HK-2 (cell line): ENCODE data around the gene TIFAB.

Source experiments
- DNase-seq: peaks from one replicate; pipeline ENCODE4 v3.0.0-alpha.2; 2018; ENCODE audit not compliant: unreplicated experiment

The TIFAB gene

DNA sequence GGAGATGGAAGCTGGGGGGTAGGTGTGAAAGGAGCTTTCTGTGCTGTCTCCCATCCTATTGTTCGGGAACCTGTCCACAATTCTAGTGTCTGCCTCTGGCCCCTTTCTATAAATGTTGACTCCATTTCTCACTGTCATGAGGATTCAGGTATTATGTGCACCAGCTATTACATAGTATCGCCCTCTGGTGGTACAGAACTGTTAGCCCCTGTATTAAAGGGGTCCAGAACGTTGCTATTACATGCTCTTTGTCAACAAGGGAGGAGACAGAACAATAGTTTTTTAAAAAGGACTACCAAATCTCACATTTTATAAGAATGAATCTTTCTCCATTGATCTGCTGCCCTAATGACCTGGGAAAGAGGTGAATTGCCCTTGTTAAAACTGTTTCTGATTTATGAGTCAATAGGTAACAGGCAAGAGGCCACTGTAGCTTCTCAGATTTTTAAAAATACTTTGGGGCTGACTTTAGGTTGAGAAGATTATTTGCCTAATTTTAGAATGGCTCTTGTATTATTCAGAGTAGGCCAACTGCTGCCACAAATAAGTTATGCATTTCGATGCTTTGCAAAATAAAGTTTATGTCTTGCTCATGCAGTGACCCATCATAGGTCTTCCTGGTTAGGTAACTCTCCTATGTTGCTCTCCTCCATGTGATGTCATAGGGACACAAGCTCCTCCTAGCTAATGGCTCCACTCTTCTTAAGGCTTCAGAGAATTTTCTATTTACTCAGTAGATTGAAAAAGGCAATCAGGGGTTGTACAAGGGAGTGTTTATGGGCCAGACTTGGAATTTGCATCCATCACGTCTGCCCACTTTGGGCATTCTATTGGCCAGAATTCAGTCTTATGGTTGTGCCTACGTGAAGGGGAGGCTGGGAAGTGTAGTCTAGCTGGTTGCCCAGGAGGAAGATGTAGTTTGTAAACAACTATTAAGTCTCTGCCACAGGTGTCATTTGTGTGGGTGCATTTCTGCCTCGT is 25.8 kb downstream of the TIFAB start:
- DNase-seq, result no peak

DNA sequence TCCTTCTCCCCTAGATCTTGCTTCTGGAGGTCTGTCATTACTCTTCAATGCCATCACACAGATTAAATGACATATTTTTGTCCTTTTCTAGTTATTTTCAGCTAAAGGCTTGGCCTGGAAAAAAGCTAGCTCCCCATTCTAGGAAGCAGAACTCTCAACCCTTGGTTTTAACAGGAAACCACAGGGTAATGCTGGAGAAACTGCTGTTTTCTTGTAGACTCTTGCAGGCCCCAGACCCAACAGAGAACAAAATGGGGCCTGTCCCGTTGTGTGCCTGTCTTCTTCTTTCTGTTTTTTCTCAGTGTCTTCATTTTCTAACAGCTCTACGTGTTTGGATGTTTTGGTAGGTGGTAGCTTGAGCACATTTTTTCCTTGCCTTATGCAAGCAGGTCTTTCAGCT is 26.5 kb downstream of the TIFAB start:
- DNase-seq, result no peak

DNA sequence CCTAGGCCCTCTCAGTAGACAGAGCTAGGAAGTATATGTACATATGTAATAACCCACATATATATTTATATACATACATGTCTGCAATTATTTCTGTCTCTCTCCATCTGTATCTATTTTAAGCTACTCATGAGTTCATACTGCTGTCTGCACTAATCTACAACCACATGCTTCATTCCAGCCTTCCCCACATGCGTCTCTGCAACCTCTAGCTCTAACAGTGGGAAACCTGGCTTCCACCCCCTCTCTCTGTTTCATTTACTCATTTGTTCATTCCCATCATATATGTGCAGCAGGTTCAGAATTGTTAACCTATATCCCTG is 28.3 kb downstream of the TIFAB start:
- no peak for DNase-seq

DNA sequence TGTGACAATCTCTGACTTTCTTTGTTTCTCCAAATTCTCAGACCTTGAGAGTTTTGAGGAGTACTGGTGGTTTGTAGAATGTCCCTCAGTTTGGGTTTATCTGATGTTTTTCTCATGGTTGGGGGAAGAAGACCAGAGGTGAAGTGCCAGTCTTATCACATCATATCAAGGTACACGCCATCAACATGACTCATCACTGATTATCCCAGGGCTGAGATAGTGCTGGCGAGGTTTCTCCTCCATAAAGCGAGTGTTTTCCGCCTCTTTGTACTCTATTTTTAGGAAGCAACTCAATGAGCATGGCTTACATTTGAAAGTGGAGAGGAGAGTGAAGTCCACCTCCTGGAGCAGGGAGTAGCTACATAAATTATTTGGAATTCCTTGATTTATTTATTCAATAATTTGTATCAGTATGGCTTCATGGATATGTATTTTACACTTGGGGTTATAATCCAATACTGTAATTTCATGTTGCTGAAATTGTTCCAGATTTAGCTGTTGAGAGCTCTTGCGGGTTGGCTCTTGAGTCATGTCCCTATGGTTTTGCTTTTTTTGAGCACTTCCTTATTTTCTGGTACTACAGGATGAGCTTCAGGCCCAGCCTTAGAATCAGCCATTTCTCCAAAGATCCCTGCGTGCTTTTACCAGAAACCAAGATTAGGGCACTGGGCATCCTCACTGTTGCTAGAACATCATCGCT is 28.9 kb downstream of the TIFAB start:
- no peak for DNase-seq

DNA sequence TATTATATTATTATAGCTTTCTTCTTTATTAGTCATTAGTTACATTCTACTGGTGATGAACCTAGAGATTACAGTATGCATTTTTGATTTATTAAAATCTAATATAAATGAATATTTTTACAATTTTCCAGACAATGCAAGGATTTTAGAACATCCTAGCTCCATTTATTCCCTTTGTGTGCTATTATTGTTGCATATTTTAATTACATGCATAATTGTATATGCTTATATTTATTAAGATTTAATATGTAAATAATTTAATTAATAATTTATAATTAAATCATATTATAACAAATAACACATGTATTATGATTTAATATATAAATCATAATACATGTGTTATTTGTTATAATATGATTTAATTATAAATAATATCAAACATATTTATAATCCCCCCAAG is 29.7 kb downstream of the TIFAB start:
- no peak for DNase-seq

DNA sequence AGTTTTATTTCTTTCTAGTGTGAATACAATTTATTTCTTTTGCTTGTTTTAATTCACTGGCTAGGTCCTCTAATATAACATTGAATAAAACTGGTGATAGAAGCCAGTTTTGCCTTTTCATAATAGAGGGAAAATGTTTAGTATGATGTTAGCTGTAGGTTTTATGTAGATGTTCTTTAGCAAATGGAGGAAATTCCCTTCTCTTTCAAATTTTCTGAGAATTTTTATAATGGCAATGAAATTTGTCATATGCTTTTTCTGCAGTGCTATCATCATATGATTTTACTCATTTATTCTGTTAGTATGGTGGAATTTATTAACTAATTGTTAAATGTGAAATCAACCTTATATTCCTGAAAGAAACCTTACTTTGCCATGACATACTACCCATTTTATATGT is 35.1 kb downstream of the TIFAB start:
- no peak for DNase-seq

DNA sequence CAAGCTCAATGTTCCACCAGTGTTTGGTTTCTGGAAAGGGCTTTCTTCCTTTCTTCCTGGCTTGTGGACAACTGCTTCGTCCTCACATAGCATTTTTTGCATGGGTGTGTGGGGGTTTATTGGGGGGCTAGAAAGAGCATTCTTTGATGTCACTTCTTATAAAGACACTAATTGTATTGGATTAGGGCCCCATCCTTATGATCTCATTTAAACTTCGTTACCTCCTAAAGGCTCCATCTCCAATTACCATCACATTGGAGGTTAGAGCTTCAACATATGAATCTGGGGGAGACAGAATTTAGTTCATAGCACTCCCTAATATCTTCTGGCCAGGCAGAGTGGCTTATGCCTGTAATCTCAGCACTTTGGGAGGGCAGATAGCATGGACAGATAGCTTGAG is 47.1 kb downstream of the TIFAB start:
- no peak for DNase-seq

DNA sequence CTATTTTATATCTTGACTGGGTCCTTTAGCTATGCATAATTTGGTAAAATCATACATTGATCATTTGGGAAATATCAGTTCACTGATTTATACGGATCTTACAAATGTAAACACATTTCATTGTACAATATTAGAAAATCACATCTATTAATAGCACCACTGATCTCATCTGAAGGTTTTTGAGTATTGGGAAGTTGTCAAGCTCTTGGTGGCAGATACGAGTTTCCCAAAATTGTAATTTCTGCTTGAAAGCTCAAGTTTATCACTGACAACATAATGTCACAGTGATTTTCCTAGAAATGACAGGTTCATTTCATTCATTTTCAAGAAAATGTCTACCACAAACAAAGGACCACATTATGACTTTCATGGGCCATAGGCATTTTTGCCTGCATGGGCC is 50.1 kb downstream of the TIFAB start:
- no peak for DNase-seq

DNA sequence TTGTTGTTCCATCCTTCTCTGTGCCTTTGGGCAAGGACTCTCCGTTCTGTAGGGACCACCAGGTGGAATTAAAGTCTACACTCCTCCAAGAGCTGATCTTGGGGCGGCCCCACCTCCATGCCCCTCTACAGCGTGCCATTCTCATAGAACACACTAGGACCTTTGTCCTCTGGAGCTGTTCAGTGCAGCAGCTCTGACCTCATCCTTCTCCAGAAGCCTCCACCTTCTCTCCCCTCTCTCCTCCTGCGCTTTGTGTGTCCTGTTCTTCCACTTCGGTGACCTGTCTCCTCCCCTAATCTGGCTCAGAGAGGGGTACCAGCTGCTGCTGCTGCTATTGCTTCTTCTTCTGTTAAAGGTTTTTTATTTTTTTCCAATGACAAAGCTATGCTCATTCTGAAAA is 51.3 kb downstream of the TIFAB start:
- DNase-seq, result no peak

DNA sequence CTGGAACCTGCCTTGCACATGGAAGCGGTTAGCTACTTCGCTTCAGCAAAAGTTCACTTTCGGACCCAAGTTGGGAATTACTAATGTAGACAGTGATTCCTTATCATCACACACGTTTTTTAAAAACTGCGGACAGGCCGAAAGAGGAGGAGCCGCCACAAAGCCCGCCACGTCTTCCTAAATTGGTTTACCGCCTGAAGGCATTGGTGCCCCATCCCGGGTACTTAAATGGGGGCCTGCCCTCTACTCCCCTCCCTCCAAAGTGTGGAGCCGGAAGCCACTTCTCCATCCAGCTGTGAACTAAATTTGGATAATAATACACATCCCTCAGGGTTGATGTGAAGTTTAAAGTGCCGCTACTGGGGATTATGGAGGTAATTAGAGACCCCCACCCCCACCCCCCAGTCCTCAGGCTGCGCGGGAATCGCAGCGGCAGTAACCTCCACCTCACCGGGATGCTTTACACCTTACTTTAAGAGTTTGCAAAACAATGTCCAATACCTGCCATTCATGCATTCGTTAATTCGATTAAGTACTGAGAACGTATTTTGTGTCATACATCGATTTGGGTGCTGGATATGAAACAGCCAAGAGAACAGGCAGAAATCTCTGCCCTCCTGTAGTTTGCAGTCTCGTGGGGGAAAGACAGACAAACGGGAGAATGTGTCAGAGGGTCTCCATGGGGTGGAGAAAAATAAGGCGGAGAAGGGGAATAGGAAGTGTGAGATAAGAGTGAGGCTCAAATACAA is 52.2 kb downstream of the TIFAB start:
- DNase-seq, result no peak

DNA sequence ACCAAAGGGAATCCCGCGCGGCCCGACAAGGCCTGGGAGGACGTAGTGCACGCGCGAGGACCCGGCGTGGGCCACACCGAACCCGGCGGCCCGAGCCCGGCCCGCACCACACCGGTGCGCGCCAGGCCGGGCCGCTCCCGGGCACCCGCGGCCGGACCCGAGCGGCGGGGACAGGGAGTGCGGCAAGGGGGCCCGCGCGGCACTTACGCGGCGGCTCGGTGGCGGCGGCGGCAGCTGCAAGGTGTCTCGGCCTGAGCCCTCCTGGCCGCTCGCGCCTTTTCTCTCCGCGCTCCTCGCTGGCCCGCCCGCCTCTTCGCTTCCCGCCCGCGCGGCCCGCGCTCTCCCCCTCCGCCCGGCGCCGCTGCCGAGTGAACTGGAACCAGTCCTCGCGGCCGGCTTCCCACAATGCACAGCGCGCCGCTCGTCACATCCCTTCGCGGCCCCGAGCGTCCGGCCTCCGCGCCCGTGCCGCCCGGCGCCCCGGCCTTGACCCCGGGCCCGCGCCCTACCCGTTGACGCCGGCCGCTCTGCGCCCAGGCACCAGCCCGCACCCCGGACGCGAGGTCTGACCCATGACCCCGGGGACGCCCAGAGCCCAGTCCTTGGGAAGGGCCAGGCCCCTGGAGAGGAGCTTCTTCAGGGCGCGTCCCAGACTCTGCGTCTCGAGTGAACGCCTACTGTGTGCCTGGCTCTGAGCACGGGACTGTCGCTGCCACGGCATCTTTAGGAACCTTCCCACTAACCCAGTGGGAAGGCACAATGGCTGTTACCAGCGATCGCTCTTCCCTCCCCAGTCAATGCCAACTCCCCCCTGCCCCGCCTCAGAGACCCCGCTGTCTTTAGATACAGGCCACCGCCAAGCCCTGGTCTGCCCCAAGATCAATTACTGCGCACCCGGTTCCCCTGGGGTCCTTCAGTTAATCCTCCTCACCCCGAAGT is 53.0 kb downstream of the TIFAB start, which contains the start of gene MACROH2A1:
TSS of gene MACROH2A1 (minus strand) at position 377 of the 939 bp plus-strand sequence. CDS start 10,138 bp downstream, outside the sequence.
- peak; percentile 76 for DNase-seq

DNA sequence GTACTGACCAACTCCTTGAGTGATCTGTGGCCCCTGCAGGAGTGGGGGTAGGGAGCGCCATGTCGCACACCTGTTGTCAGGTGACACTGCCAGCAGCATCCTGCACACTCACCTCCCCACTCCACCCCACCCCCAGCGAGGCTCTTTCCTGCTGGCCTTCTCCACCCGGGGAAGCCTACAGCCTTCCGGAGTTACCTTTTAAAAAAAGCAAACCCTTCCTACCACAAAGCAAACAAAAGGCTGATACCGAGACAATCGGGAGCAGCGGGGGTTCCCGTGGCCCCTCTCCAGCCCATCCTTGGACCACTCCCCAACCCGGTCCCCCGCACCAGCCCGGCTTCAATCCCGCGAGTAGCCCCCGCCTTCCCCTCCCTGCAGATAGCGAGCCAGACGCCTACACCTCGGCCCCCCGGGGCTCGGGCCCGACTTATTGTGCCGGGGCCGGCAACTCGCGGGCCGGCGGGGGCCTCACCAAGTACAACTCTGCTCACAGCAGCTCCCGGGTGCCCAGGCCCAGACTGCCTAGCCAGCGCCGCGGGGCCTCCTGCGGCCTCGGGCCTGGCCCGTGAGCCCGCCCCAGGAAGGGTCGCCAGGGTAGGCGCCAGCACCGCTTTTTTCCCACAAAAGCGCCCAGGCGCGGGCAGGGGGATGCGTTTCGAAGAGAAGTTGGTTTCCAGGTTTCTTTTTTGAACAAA is 53.8 kb downstream of the TIFAB start:
- peak; percentile 47 for DNase-seq
